ENCODE results near the gene ZNF385D.

Gene ZNF385D

GRCh38 chr3:21722768-21723167, 28.2 kb downstream of the ZNF385D start:
- no peak overlapping the region for H3K4me3 ChIP-seq (ENCODE audit: low read depth, low read length)
- no peak for DNase-seq (ENCODE audit: low read depth, low spot score)
- TF ChIP-seq CTCF (IDR thresholded peaks at IDR 0.05; ENCODE audit: low read depth, low read length), result no peak
- in situ Hi-C loops (cut with HindIII; ENCODE audit: low sequenced_read_pairs), result no loop called here

GRCh38 chr3:21722301-21722700, 28.7 kb downstream of the ZNF385D start:
- TF ChIP-seq CTCF (IDR thresholded peaks at IDR 0.05; ENCODE audit: low read depth, low read length), result no peak
- in situ Hi-C loops (cut with HindIII; ENCODE audit: low sequenced_read_pairs), result no loop called here

GRCh38 chr3:21718943-21719591, 31.9 kb downstream of the ZNF385D start:
- no peak for DNase-seq (ENCODE audit: low read depth, low spot score)
- in situ Hi-C loops (cut with HindIII; ENCODE audit: low sequenced_read_pairs), result no loop called here
- H3K4me3 ChIP-seq (ENCODE audit: low read depth, low read length), result no peak overlapping the region
- TF ChIP-seq CTCF (IDR thresholded peaks at IDR 0.05; ENCODE audit: low read depth, low read length), result no peak

More at GRCh38 chr3:21722301-21722700, 28.7 kb downstream of the ZNF385D start:
- H3K4me3 ChIP-seq (ENCODE audit: low read depth, low read length), result no peak overlapping the region
- no peak for DNase-seq (ENCODE audit: low read depth, low spot score)

GRCh38 chr3:21718161-21718765, 32.7 kb downstream of the ZNF385D start:
- no peak for TF ChIP-seq CTCF (IDR thresholded peaks at IDR 0.05; ENCODE audit: low read depth, low read length)
- DNase-seq (ENCODE audit: low read depth, low spot score), result peak; percentile 98
- in situ Hi-C loops (cut with HindIII; ENCODE audit: low sequenced_read_pairs), result no loop called here
- no peak overlapping the region for H3K4me3 ChIP-seq (ENCODE audit: low read depth, low read length)

GRCh38 chr3:21715662-21716061, 35.3 kb downstream of the ZNF385D start:
- no peak for TF ChIP-seq CTCF (IDR thresholded peaks at IDR 0.05; ENCODE audit: low read depth, low read length)
- DNase-seq (ENCODE audit: low read depth, low spot score), result no peak
- no peak overlapping the region for H3K4me3 ChIP-seq (ENCODE audit: low read depth, low read length)
- in situ Hi-C loops (cut with HindIII; ENCODE audit: low sequenced_read_pairs), result no loop called here

- TF ChIP-seq CTCF (IDR thresholded peaks at IDR 0.05; ENCODE audit: low read depth, low read length), result no peak
- DNase-seq (ENCODE audit: low read depth, low spot score), result peak; percentile 86
- in situ Hi-C loops (cut with HindIII; ENCODE audit: low sequenced_read_pairs), result no loop called here
- H3K4me3 ChIP-seq (ENCODE audit: low read depth, low read length), result no peak overlapping the region
Measured at GRCh38 chr3:21705769-21706168, 45.2 kb downstream of the ZNF385D start.
